H9 (cell line): ENCODE data around the gene TUBA8. TPM values are rescaled to one million over a fixed set of nuclear protein-coding genes. Genes with fewer than 3 reads are reported as not detected.

Source experiments
- DNase-seq: peaks from one replicate; pipeline ENCODE4 v3.0.0-alpha.2; 2017
- H2AFZ ChIP-seq: one replicate; pipeline ENCODE4 v1.6.1; 2013; ENCODE audit warnings: mild to moderate bottlenecking, low read length, control low read depth, moderate library complexity
- H2AK5ac ChIP-seq: 2 replicates; pipeline ENCODE4 v1.6.1; 2013; ENCODE audit warnings: low read length, control low read depth, mixed read lengths; ENCODE audit not compliant: insufficient read length
- H2BK120ac ChIP-seq: one replicate; pipeline ENCODE4 v1.6.1; 2013; ENCODE audit warnings: low read depth, mild to moderate bottlenecking, low read length, control low read depth, inconsistent platforms; ENCODE audit not compliant: poor library complexity, severe bottlenecking
- H2BK12ac ChIP-seq: 2 replicates; pipeline ENCODE4 v1.6.1; 2013; ENCODE audit warnings: low read length, control low read depth, mixed read lengths, low read depth; ENCODE audit not compliant: insufficient read length
- H2BK15ac ChIP-seq: 2 replicates; pipeline ENCODE4 v1.6.1; 2013; ENCODE audit warnings: low read depth, low read length, control low read depth
- H2BK20ac ChIP-seq: one replicate; pipeline ENCODE4 v1.6.1; 2013; ENCODE audit warnings: low read depth, mild to moderate bottlenecking, low read length, control low read depth, inconsistent platforms; ENCODE audit not compliant: poor library complexity, severe bottlenecking
- H2BK5ac ChIP-seq: 2 replicates; pipeline ENCODE4 v1.6.1; 2013; ENCODE audit warnings: low read length, control low read depth, mixed read lengths; ENCODE audit not compliant: insufficient read length
- H3K14ac ChIP-seq: 2 replicates; pipeline ENCODE4 v1.6.1; 2013; ENCODE audit warnings: low read length, control low read depth; ENCODE audit not compliant: insufficient read depth
- H3K18ac ChIP-seq: 2 replicates; pipeline ENCODE4 v1.6.1; 2013; ENCODE audit warnings: low read depth, mild to moderate bottlenecking, mixed read lengths, low read length, control low read depth; ENCODE audit not compliant: insufficient read length
- H3K23ac ChIP-seq: 2 replicates; pipeline ENCODE4 v1.6.1; 2013; ENCODE audit warnings: low read length, control low read depth, mixed read lengths, low read depth; ENCODE audit not compliant: insufficient read length
- H3K23me2 ChIP-seq: 2 replicates; pipeline ENCODE4 v1.6.1; 2013; ENCODE audit warnings: low read depth, mild to moderate bottlenecking, mixed read lengths, low read length, control low read depth; ENCODE audit not compliant: insufficient read length, poor library complexity, severe bottlenecking
- H3K27ac ChIP-seq: 2 replicates; pipeline ENCODE4 v1.5.1; 2013; ENCODE audit warnings: low read length, control low read depth, mixed read lengths, low read depth; ENCODE audit not compliant: insufficient read length
- H3K27me3 ChIP-seq: 2 replicates; pipeline ENCODE4 v1.6.1; 2013; ENCODE audit warnings: low read length, control low read depth, inconsistent platforms; ENCODE audit not compliant: insufficient read depth
- H3K4ac ChIP-seq: 2 replicates; pipeline ENCODE4 v1.6.1; 2013; ENCODE audit warnings: low read depth, mild to moderate bottlenecking, control low read depth, inconsistent platforms, low read length, moderate library complexity
- H3K4me1 ChIP-seq: 2 replicates; pipeline ENCODE4 v1.6.1; 2013; ENCODE audit warnings: low read length, control low read depth, inconsistent platforms; ENCODE audit not compliant: insufficient read depth
- H3K4me2 ChIP-seq: 2 replicates; pipeline ENCODE4 v1.6.1; 2013; ENCODE audit warnings: low read length, control low read depth, mixed read lengths; ENCODE audit not compliant: insufficient read length, insufficient read depth
- H3K56ac ChIP-seq: 2 replicates; pipeline ENCODE4 v1.6.1; 2013; ENCODE audit warnings: low read depth, mild to moderate bottlenecking, mixed read lengths, low read length, control low read depth; ENCODE audit not compliant: insufficient read length
- H3K79me1 ChIP-seq: 2 replicates; pipeline ENCODE4 v1.6.1; 2013; ENCODE audit warnings: low read depth, mild to moderate bottlenecking, moderate library complexity, low read length, control low read depth, inconsistent platforms; ENCODE audit not compliant: insufficient read depth, poor library complexity, severe bottlenecking
- H3K79me2 ChIP-seq: 2 replicates; pipeline ENCODE4 v1.6.1; 2013; ENCODE audit warnings: low read length, control low read depth, inconsistent platforms; ENCODE audit not compliant: insufficient read depth
- H3K9ac ChIP-seq: 2 replicates; pipeline ENCODE4 v1.6.1; 2013; ENCODE audit warnings: low read length, control low read depth, mixed read lengths; ENCODE audit not compliant: insufficient read length; ENCODE audit errors: extremely low read depth
- H3K9me3 ChIP-seq: one replicate; pipeline ENCODE4 v1.6.1; 2013; ENCODE audit warnings: low read depth, low read length, inconsistent platforms; ENCODE audit not compliant: control insufficient read depth
- H3T11ph ChIP-seq: one replicate; pipeline ENCODE4 v1.6.1; 2013; ENCODE audit warnings: mild to moderate bottlenecking, low read length, control low read depth, inconsistent platforms
- H4K20me1 ChIP-seq: one replicate; pipeline ENCODE4 v1.6.1; 2013; ENCODE audit not compliant: control insufficient read depth, insufficient read length, insufficient read depth
- H4K5ac ChIP-seq: 2 replicates; pipeline ENCODE4 v1.6.1; 2013; ENCODE audit warnings: low read depth, mild to moderate bottlenecking, mixed read lengths, low read length, control low read depth; ENCODE audit not compliant: insufficient read length
- H4K8ac ChIP-seq: replicated peaks from 2 replicates; pipeline ENCODE4 v1.6.1; 2013; ENCODE audit warnings: low read length, control low read depth, mixed read lengths, low read depth; ENCODE audit not compliant: insufficient read length
- H4K91ac ChIP-seq: 2 replicates; pipeline ENCODE4 v1.6.1; 2013; ENCODE audit warnings: low read depth, mild to moderate bottlenecking, moderate library complexity, mixed read lengths, low read length, control low read depth; ENCODE audit not compliant: insufficient read length
- H3K27ac Mint-ChIP-seq, 3 experiments: 2 replicates in 2 of 3; 3 replicates in 1 of 3; pipeline ENCODE4 v1.8.0; 2020 to 2021; ENCODE audit warnings: mixed read lengths in 3 of 3, mild to moderate bottlenecking in 1 of 3, moderate library complexity in 1 of 3
- H3K27me3 Mint-ChIP-seq: 2 replicates; pipeline ENCODE4 v1.8.0; 2021; ENCODE audit warnings: low read depth, mild to moderate bottlenecking, moderate library complexity, mixed read lengths
- H3K36me3 Mint-ChIP-seq, 3 experiments: 2 replicates in 2 of 3; 3 replicates in 1 of 3; pipeline ENCODE4 v1.8.0; 2020 to 2021; ENCODE audit warnings: low read depth in 3 of 3, mixed read lengths in 3 of 3; ENCODE audit not compliant: insufficient read depth in 1 of 3
- H3K4me1 Mint-ChIP-seq, 2 experiments: 2 replicates each; pipeline ENCODE4 v1.8.0; 2020; ENCODE audit warnings: mixed read lengths in 2 of 2
- H3K4me3 Mint-ChIP-seq, 2 experiments: 2 replicates in 1 of 2; 3 replicates in 1 of 2; pipeline ENCODE4 v1.8.0; 2020 to 2021; ENCODE audit warnings: mild to moderate bottlenecking in 2 of 2, mixed read lengths in 2 of 2, moderate library complexity in 1 of 2
- H3K9me3 Mint-ChIP-seq, 2 experiments: 2 replicates in 1 of 2; 3 replicates in 1 of 2; pipeline ENCODE4 v1.8.0; 2020; ENCODE audit warnings: mild to moderate bottlenecking in 2 of 2, mixed read lengths in 2 of 2, moderate library complexity in 1 of 2
- CTCF ChIP-seq: fragments of 200-600 bp; sonication (generic); conservative IDR thresholded peaks from 3 replicates; pipeline ENCODE4 v1.8.0; 2021; ENCODE audit warnings: antibody characterized with exemption, mild to moderate bottlenecking
- WGBS: extraction: QIAGEN DNeasy Blood & Tissue Kit; methylation state at CpG from one replicate; pipeline ENCODE4 v1.1.7; 2013; ENCODE audit warnings: missing lambda C conversion rate, low lambda C conversion rate, mixed read lengths; ENCODE audit not compliant: insufficient read length; ENCODE audit errors: extremely low coverage; 5-methylcytosine and 5-hydroxymethylcytosine counted together
- total RNA-seq: library from RNA; stranded (reverse); gene quantifications from 2 replicates; pipeline ENCODE4 v1.2.1, GENCODE V29; 2021

Gene TUBA8
- total RNA-seq, 1 experiment from 2014 or later: 2.0 TPM

DNA sequence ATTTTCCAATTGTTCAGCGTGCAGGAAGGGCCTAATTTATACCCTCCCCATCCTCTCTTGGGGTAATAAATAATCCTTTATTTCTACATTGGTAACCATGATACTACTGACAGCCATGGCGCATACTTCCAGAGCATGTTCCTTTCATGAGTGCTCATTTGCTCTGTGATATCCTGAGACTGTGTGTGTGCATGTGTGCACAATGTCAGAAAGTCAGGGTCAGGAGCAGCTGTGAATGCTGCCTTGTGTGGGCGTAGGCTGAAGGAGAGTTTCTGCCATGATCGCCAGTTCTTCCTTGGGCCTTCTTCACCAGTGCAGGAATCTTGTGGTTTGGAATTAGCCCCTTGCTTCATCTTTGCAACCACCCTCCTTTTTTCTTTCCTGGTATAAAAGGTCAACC lies 10.2 kb downstream of the TUBA8 start:
- H3K36me3 Mint-ChIP-seq: no peaks in the 10 kb centered on the region

More for the DNA sequence above, 10.2 kb downstream of the TUBA8 start:
- Histone ChIP-seq H2BK5ac (no peak overlapping the region), H3K4me2 (no peak overlapping the region), H3K9me3 (no peaks in the 10 kb centered on the region), H4K5ac (no peak overlapping the region), H2AK5ac (no peak overlapping the region), H3K23ac (no peak overlapping the region), H3K23me2 (no peaks in the 10 kb centered on the region), H3K79me1 (no peaks in the 10 kb centered on the region), H3K9ac (no peak overlapping the region), H2BK20ac (no peak overlapping the region), H3K18ac (no peak overlapping the region), H4K20me1 (no peaks in the 10 kb centered on the region), H3K56ac (no peak overlapping the region), H3K14ac (no peak overlapping the region), H3K4ac (no peak overlapping the region), H4K8ac (no peak overlapping the region), H3T11ph (no peak overlapping the region), H3K27ac (no peak overlapping the region), H3K79me2 (no peaks in the 10 kb centered on the region), H2BK15ac (no peak overlapping the region), H3K27me3 (no peaks in the 10 kb centered on the region), H4K91ac (no peak overlapping the region), H3K4me1 (peaks cover 3% of the 10 kb centered on the region; the same call in 1 of the 2 replicates), H2BK120ac (no peak overlapping the region), H2AFZ (no peak overlapping the region), H2BK12ac (no peak overlapping the region)
- no peaks in the 10 kb centered on the region for H3K9me3 Mint-ChIP-seq
- no peak overlapping the region for H3K4me3 Mint-ChIP-seq
- TF ChIP-seq CTCF: no peak
- no peak overlapping the region for H3K27ac Mint-ChIP-seq
- no CpG with 5 or more reads among the region's 4 CpGs for WGBS
- no peak for DNase-seq
- H3K4me1 Mint-ChIP-seq: peaks cover 11 to 12% of the 10 kb centered on the region in 2 experiments
- no peaks in the 10 kb centered on the region; the same call in 1 of the 2 replicates for H3K27me3 Mint-ChIP-seq
